Measurements from ENCODE around the gene PPL.

The PPL gene

DNA sequence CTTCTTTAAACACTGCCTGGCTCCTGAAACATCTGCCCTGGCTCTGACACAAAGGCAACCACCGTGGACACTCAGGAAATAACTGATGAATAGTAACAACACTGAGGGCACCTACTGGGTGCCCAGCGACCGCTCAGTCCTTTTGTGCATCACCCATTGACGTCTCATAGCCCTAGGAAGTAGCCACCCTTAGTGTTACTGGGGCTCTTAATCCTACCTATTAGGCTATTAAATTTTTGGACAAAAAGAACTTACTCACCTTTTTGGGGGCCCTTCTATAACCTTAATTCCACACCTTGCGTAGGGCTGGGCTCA, 11.7 kb downstream of the PPL start:
- TF ChIP-seq, protein P1, sequence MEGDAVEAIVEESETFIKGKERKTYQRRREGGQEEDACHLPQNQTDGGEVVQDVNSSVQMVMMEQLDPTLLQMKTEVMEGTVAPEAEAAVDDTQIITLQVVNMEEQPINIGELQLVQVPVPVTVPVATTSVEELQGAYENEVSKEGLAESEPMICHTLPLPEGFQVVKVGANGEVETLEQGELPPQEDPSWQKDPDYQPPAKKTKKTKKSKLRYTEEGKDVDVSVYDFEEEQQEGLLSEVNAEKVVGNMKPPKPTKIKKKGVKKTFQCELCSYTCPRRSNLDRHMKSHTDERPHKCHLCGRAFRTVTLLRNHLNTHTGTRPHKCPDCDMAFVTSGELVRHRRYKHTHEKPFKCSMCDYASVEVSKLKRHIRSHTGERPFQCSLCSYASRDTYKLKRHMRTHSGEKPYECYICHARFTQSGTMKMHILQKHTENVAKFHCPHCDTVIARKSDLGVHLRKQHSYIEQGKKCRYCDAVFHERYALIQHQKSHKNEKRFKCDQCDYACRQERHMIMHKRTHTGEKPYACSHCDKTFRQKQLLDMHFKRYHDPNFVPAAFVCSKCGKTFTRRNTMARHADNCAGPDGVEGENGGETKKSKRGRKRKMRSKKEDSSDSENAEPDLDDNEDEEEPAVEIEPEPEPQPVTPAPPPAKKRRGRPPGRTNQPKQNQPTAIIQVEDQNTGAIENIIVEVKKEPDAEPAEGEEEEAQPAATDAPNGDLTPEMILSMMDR (IDR thresholded peaks at IDR 0.05; ENCODE audit: borderline replicate concordance, control extremely low read depth, extremely low read depth, insufficient read depth, missing control alignments), result no peak
- no peak for DNase-seq (ENCODE audit: low spot score)
- in situ Hi-C loops (cut with MboI; ENCODE audit: low sequenced_read_pairs, unreplicated experiment), result no loop called here

DNA sequence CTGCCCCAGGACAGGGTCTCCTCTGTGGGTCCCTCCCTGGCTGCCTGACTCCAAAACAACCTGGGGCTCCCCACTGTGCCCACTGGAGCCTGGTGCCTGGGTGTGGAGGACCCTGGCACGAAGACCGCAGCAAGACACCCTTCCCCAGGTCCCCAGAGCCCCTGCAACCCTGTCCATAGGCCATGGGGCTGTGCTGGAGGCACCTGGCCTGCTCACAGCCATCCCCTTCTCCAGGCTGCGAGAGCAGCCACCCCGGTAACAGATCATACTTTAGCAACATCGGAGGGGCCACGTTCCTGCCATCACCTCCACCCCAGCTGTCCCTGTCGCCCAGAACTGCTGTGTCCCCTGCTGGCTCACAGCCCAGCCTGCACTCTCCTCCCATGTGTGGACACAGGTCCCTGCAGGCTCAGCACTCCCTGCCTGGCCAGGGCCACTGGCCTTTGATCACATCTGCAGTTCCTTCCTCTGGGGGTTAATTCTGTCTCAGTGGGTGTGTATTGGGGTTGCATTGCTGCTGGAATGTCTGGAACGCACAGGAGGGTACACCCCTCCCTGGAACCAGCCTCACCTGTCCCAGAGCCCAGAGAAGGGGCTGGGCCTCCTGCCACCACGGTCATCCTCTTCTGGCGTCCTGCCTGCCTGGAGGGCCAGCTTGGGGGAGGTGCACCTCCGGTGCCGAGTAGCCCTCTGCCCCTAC, 12.2 kb downstream of the PPL start:
- in situ Hi-C loops (cut with MboI; ENCODE audit: low sequenced_read_pairs, unreplicated experiment), result no loop called here
- TF ChIP-seq, protein P1 (IDR thresholded peaks at IDR 0.05; ENCODE audit: borderline replicate concordance, control extremely low read depth, extremely low read depth, insufficient read depth, missing control alignments), result no peak
- DNase-seq (ENCODE audit: low spot score), result no peak

DNA sequence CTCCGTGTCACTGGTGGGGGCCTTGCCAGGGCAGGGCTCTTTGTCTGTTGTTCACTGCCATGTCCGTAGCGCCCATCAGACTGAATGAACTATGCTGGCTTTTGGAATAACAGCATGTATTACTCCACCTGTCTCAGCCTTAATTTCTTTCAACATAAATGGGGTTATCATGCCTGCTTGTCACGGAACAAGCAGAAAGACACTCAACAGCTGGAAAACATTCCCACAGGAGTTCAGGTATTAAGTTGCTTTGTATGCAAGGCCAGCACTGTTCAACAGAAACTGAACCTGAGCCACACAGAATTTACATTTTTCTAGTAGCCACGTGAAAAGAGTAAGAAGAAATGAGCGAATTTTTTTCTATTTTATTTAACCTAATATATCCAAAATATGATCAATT, 13.1 kb downstream of the PPL start:
- TF ChIP-seq, protein P1 (IDR thresholded peaks at IDR 0.05; ENCODE audit: borderline replicate concordance, control extremely low read depth, extremely low read depth, insufficient read depth, missing control alignments), result no peak
- in situ Hi-C loops (cut with MboI; ENCODE audit: low sequenced_read_pairs, unreplicated experiment), result no loop called here

DNA sequence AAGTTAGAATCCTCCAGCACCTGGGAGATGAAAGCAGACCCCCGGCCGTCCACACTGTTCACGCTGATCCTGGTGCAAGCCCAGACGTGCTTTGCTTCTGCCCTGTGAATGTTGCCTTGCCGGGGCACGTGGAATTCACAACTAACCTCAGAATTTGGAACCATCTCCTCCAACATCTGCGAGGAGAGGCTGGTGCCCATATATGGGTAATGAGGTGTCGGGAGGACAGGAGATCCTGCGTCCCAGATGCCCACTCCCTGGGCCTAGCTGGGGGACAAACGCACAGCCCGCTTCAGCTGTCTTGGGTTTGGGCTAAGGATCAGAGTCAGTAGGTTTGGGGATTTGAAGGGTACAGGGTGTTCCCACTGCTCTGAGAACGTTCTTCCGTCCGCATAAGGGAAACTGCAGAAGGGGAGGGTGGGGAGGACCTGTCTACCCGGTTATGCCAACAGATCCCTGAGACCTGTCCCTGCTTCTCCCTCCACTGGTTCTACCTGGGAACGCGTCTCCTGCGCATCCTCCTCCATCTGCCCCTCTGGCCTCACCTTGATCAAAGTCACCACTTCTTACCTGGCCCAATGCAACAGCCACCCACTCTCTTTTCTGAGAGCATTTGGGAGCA, 14.1 kb downstream of the PPL start:
- TF ChIP-seq, protein P1 (IDR thresholded peaks at IDR 0.05; ENCODE audit: borderline replicate concordance, control extremely low read depth, extremely low read depth, insufficient read depth, missing control alignments), result no peak
- in situ Hi-C loops (cut with MboI; ENCODE audit: low sequenced_read_pairs, unreplicated experiment), result no loop called here
- DNase-seq (ENCODE audit: low spot score), result no peak

More for the DNA sequence above, 13.1 kb downstream of the PPL start:
- no peak for DNase-seq (ENCODE audit: low spot score)

DNA sequence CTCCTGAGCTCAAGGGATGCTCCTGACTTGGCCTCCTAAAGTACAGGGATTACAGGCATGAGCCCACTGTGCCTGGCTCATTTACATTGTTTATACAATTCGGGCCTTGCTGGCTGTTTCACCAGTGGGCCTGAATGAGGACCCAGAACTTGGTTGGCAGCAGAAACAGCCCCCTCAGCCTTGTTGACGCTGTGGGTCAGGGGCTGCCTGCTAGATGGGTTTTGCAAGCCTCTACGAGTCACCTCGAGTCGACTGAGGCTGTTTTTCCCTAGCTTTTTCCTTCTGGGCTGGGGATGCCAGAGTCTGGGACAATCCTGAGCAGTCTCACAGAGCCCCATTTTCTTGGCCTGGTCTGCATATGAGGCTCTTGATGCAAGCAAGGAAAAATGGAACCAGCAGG, 16.1 kb downstream of the PPL start:
- no peak for DNase-seq (ENCODE audit: low spot score)
- in situ Hi-C loops (cut with MboI; ENCODE audit: low sequenced_read_pairs, unreplicated experiment), result no loop called here
- TF ChIP-seq, protein P1 (IDR thresholded peaks at IDR 0.05; ENCODE audit: borderline replicate concordance, control extremely low read depth, extremely low read depth, insufficient read depth, missing control alignments), result no peak

DNA sequence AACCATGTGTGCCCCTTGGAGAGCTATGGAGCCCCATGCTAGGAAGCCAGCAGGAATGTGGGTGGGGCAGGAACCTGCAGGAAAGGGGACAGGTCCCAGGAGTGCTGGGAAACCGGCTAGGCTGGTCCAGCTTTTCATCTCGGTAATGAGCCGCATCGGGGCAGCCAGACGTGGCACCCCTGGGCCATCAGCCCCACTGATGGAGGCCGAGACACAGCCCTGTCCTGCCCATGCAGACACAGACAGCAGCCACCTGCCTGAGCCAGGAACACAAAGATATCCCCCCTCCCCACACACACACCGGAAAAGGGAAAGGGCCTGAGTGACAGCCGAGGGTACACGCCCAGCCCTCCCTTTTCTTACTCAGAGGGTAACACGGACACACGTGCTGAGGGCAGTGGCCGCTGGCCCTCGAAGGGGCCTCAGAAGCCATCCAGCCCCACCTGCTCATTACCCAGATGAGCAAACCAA, 18.1 kb downstream of the PPL start:
- DNase-seq (ENCODE audit: low spot score), result no peak
- TF ChIP-seq, protein P1 (IDR thresholded peaks at IDR 0.05; ENCODE audit: borderline replicate concordance, control extremely low read depth, extremely low read depth, insufficient read depth, missing control alignments), result no peak
- in situ Hi-C loops (cut with MboI; ENCODE audit: low sequenced_read_pairs, unreplicated experiment), result no loop called here

Data from GM13976 (cell line).